Fibroblast of lung (primary cell): ENCODE measurements around the gene EHMT1. TPM values are rescaled to one million over a fixed set of nuclear protein-coding genes. Genes with fewer than 3 reads are reported as not detected.

Source experiments
- DNase-seq, 2 donors: peaks; one replicate each; pipeline versions ENCODE4 v3.0.0 to v3.0.0-alpha.2; 2010; ENCODE audit warnings: low read depth in 2 of 2
- H2AFZ ChIP-seq: 2 replicates; pipeline ENCODE4 v1.5.1; 2012; ENCODE audit warnings: low read length, control low read depth, inconsistent platforms
- H3K27ac ChIP-seq: 2 replicates; pipeline ENCODE4 v1.5.1; 2011; ENCODE audit warnings: low read length, control low read depth; ENCODE audit not compliant: insufficient read depth
- H3K27me3 ChIP-seq: 2 replicates; pipeline ENCODE4 v1.5.1; 2011; ENCODE audit warnings: mild to moderate bottlenecking, low read length; ENCODE audit not compliant: control insufficient read depth, insufficient read depth
- H3K36me3 ChIP-seq: 2 replicates; pipeline ENCODE4 v1.5.1; 2011; ENCODE audit warnings: low read length; ENCODE audit not compliant: control insufficient read depth, insufficient read depth
- H3K4me1 ChIP-seq: 2 replicates; pipeline ENCODE4 v1.5.1; 2011; ENCODE audit warnings: low read length; ENCODE audit not compliant: control insufficient read depth, insufficient read depth; ENCODE audit errors: extremely low read depth
- H3K4me2 ChIP-seq: 2 replicates; pipeline ENCODE4 v1.5.1; 2011; ENCODE audit warnings: low read length, control low read depth; ENCODE audit not compliant: insufficient read depth; ENCODE audit errors: extremely low read depth
- H3K4me3 ChIP-seq, 4 experiments: fragments of 200-600 bp in 1 of 4; sonication (generic) in 1 of 4; replicated peaks in 1 of 4; 2 replicates each; pipeline ENCODE4 v1.5.1; 2011 to 2016; ENCODE audit warnings: low read length in 4 of 4, low read depth in 3 of 4, mild to moderate bottlenecking in 3 of 4, control low read depth in 2 of 4, inconsistent platforms in 1 of 4, mixed read lengths in 1 of 4; ENCODE audit not compliant: insufficient read depth in 1 of 4; ENCODE audit errors: control extremely low read depth in 1 of 4
- H3K79me2 ChIP-seq: 2 replicates; pipeline ENCODE4 v1.5.1; 2012; ENCODE audit warnings: mild to moderate bottlenecking, low read length, inconsistent platforms; ENCODE audit not compliant: control insufficient read depth, insufficient read depth
- H3K9ac ChIP-seq: 2 replicates; pipeline ENCODE4 v1.5.1; 2011; ENCODE audit warnings: mild to moderate bottlenecking, low read length, control low read depth; ENCODE audit not compliant: insufficient read depth
- H3K9me3 ChIP-seq: 2 replicates; pipeline ENCODE4 v1.5.1; 2012; ENCODE audit warnings: low read depth, low read length; ENCODE audit not compliant: control insufficient read depth, insufficient read depth
- H4K20me1 ChIP-seq: 2 replicates; pipeline ENCODE4 v1.5.1; 2011; ENCODE audit warnings: low read length; ENCODE audit not compliant: control insufficient read depth, insufficient read depth; ENCODE audit errors: extremely low read depth
- CTCF ChIP-seq, 2 donors: IDR thresholded peaks in 1 of 2; conservative IDR thresholded peaks in 1 of 2; 1 replicate in 1 of 2; 2 replicates in 1 of 2; pipeline ENCODE4 v1.5.1; 2011 to 2012; ENCODE audit warnings: low read length in 2 of 2, control low read depth in 1 of 2, inconsistent platforms in 1 of 2, low read depth in 1 of 2, mild to moderate bottlenecking in 1 of 2
- EZH2 ChIP-seq: IDR thresholded peaks from 2 replicates; pipeline ENCODE4 v1.5.1; 2012; ENCODE audit warnings: low read length, control low read depth, mild to moderate bottlenecking; ENCODE audit errors: missing control alignments
- polyA plus RNA-seq, 2 donors: library from polyadenylated mRNA; depleted of rRNA in 1 of 2; stranded (reverse) in 1 of 2; unstranded in 1 of 2; fragments of >200 nt; gene quantifications; 2 replicates each; pipeline ENCODE4 v1.2.1, GENCODE V29; 2011 to 2012; ENCODE audit warnings: missing spikeins in 1 of 2
- total RNA-seq: library from RNA; depleted of rRNA; stranded (reverse); fragments of >200 nt; gene quantifications from 2 replicates; pipeline ENCODE4 v1.2.1, GENCODE V29; 2014

EHMT1 gene
- total and polyA plus RNA-seq, 2 donors (not counting 1 experiment from before 2014, with no cell fraction given), result 22.4 to 48.6 TPM

GRCh38 chr9:137583347-137583746 is 35.5 kb upstream of the EHMT1 start:
- Histone ChIP-seq H3K4me2 (no peak overlapping the region), H3K9me3 (no peaks in the 10 kb centered on the region), H3K27ac (no peak overlapping the region), H3K36me3 (peaks cover 24% of the 10 kb centered on the region), H3K79me2 (peaks cover 4% of the 10 kb centered on the region), H3K4me3 (no peak overlapping the region), H3K27me3 (no peaks in the 10 kb centered on the region), H3K9ac (no peak overlapping the region), H4K20me1 (no peaks in the 10 kb centered on the region), H2AFZ (no peak overlapping the region), H3K4me1 (no peaks in the 10 kb centered on the region)
- TF ChIP-seq EZH2 (no peak), CTCF (conservative IDR thresholded peaks at IDR 0.05 in 1 of 2, IDR thresholded peaks at IDR 0.05 in 1 of 2; ENCODE audit: low read depth in 1 of 2, low read length in 2 of 2) (no peak)
- no peak for DNase-seq

GRCh38 chr9:137583957-137584356 is 34.8 kb upstream of the EHMT1 start:
- Histone ChIP-seq H3K4me2 (no peak overlapping the region), H3K4me1 (peaks cover 2% of the 10 kb centered on the region), H3K9me3 (no peaks in the 10 kb centered on the region), H2AFZ (no peak overlapping the region), H3K27ac (no peak overlapping the region), H3K4me3 (no peak overlapping the region), H3K36me3 (peaks cover 28% of the 10 kb centered on the region), H3K9ac (no peak overlapping the region), H3K79me2 (peaks cover 9% of the 10 kb centered on the region), H3K27me3 (no peaks in the 10 kb centered on the region), H4K20me1 (no peaks in the 10 kb centered on the region)
- TF ChIP-seq CTCF (conservative IDR thresholded peaks at IDR 0.05 in 1 of 2, IDR thresholded peaks at IDR 0.05 in 1 of 2; ENCODE audit: low read depth in 1 of 2, low read length in 2 of 2), result no peak
- no peak for TF ChIP-seq EZH2
- DNase-seq, result no peak

GRCh38 chr9:137586854-137587253 is 32.0 kb upstream of the EHMT1 start:
- H4K20me1 ChIP-seq, result no peaks in the 10 kb centered on the region
- no peaks in the 10 kb centered on the region for H3K9me3 ChIP-seq
- peaks cover 4% of the 10 kb centered on the region for H3K4me1 ChIP-seq
- no peak overlapping the region for H3K27ac ChIP-seq
- no peak overlapping the region for H3K4me2 ChIP-seq
- peaks cover 28% of the 10 kb centered on the region for H3K36me3 ChIP-seq
- no peaks in the 10 kb centered on the region for H3K27me3 ChIP-seq
- no peak overlapping the region for H3K4me3 ChIP-seq
- H3K79me2 ChIP-seq, result peaks cover 18% of the 10 kb centered on the region
- H3K9ac ChIP-seq, result no peak overlapping the region
- TF ChIP-seq CTCF (conservative IDR thresholded peaks at IDR 0.05 in 1 of 2, IDR thresholded peaks at IDR 0.05 in 1 of 2; ENCODE audit: low read depth in 1 of 2, low read length in 2 of 2) (no peak), EZH2 (no peak)
- no peak for DNase-seq
- no peak overlapping the region for H2AFZ ChIP-seq
